ENCODE results near the gene ADI1. TPM values are rescaled to one million over a fixed set of nuclear protein-coding genes. Genes with fewer than 3 reads are reported as not detected.
A peak's percentile ranks its signal among the peaks of the same experiment; 100 is the strongest.

The ADI1 gene
- total RNA-seq, 1 donor, result 66.5 TPM

DNA sequence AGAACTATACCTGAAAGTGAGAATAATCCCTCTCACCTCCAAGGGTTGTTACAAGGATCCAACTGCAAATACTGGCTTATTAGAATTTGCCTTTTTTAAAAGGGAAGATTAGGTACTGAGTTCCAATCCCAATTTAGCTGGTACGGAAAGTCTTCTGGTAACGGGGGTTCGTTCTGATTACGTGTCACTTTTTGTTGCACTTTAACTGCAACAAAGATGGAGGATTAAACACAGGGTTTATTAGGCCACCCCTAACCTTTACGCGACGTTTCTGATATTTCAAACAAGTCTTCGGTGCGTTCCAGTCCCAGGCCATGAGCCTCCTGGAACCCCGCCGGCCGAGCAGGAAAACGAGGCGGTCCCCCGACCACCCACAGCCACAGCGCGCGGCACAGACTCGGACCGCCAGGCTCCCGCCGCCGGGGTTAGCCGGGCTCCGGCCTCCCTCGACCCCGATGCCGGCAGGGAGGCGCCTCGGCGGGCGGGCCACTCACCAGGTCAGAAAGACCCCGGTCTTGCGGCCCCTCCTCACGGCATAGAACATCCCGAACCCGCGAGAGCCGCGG is 38.4 kb upstream of the ADI1 start:
- peak overlapping the region; percentile 91 for H3K4me3 ChIP-seq (ENCODE audit: low read depth, low read length)
- no peak for DNase-seq (ENCODE audit: low read depth)
- TF ChIP-seq, protein P1, sequence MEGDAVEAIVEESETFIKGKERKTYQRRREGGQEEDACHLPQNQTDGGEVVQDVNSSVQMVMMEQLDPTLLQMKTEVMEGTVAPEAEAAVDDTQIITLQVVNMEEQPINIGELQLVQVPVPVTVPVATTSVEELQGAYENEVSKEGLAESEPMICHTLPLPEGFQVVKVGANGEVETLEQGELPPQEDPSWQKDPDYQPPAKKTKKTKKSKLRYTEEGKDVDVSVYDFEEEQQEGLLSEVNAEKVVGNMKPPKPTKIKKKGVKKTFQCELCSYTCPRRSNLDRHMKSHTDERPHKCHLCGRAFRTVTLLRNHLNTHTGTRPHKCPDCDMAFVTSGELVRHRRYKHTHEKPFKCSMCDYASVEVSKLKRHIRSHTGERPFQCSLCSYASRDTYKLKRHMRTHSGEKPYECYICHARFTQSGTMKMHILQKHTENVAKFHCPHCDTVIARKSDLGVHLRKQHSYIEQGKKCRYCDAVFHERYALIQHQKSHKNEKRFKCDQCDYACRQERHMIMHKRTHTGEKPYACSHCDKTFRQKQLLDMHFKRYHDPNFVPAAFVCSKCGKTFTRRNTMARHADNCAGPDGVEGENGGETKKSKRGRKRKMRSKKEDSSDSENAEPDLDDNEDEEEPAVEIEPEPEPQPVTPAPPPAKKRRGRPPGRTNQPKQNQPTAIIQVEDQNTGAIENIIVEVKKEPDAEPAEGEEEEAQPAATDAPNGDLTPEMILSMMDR (IDR thresholded peaks at IDR 0.05; ENCODE audit: insufficient read depth, low read depth, low read length), result no peak

DNA sequence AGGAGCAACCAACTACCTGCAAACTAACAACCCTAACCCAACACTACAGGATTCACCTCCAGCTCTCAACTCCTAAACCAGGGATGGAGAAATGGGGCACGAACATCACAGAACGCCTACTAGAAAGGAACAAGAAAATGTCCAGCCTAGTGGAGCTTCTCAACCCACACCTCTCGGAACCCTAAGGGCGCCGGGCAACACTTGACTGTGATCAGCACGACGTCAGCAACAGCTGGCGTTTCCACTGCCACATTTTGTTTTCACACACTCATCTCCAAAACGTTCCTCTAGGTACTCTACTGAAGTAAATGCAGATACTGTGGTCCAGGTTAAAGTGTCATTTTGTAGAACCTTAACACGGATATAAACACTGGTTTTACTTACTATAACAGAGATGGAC is 34.6 kb upstream of the ADI1 start:
- H3K4me3 ChIP-seq (ENCODE audit: low read depth, low read length), result no peak overlapping the region
- TF ChIP-seq, protein P1 (IDR thresholded peaks at IDR 0.05; ENCODE audit: insufficient read depth, low read depth, low read length), result no peak
- no peak for DNase-seq (ENCODE audit: low read depth)

GRCh38 chr2:3547915-3548314 is 28.6 kb upstream of the ADI1 start:
- no peak overlapping the region for H3K4me3 ChIP-seq (ENCODE audit: low read depth, low read length)
- TF ChIP-seq, protein P1 (IDR thresholded peaks at IDR 0.05; ENCODE audit: insufficient read depth, low read depth, low read length), result no peak
- DNase-seq (ENCODE audit: low read depth), result no peak

GRCh38 chr2:3545788-3546478 is 26.6 kb upstream of the ADI1 start:
- no peak overlapping the region for H3K4me3 ChIP-seq (ENCODE audit: low read depth, low read length)
- TF ChIP-seq, protein P1 (IDR thresholded peaks at IDR 0.05; ENCODE audit: insufficient read depth, low read depth, low read length), result no peak
- DNase-seq (ENCODE audit: low read depth), result peak; percentile 64

DNA sequence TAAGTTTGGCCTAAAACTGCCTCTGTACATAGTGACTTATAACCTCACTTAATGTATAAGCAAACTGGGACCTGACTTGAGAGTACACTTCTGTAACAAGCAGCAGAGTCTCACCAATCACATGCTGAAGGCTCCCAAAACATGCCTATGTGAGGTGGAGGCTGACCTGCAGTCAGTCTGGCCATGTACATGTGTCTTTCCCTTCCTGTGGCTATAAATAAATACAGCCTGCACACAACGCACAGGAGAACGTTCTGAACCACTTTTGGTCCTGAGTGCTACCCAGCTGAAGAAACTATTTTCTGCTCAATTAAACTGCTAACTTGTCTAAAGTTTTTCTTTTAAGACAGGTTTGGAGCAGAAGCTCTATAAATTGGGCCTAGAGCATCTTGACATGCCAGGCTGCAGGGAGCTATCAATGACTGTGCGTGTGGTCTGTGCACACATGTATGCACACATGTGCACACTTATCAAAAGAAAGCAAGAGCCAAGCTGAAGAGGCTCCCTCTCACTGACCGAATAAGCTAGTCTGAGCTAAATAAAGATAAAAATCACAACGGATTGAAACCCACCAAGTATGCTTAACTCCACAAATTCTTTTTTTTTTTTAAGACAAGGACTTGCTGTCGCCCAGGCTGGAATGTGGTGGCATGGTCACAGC is 23.8 kb upstream of the ADI1 start:
- TF ChIP-seq, protein P1 (IDR thresholded peaks at IDR 0.05; ENCODE audit: insufficient read depth, low read depth, low read length), result no peak
- H3K4me3 ChIP-seq (ENCODE audit: low read depth, low read length), result no peak overlapping the region
- no peak for DNase-seq (ENCODE audit: low read depth)

- DNase-seq (ENCODE audit: low read depth), result no peak
Measured at GRCh38 chr2:3542107-3542506, 22.8 kb upstream of the ADI1 start.

More at GRCh38 chr2:3542107-3542506, 22.8 kb upstream of the ADI1 start:
- no peak overlapping the region for H3K4me3 ChIP-seq (ENCODE audit: low read depth, low read length)
- TF ChIP-seq, protein P1 (IDR thresholded peaks at IDR 0.05; ENCODE audit: insufficient read depth, low read depth, low read length), result no peak

Measured in fibroblast of villous mesenchyme (primary cell).